ENCODE data around the gene TBC1D22B. TPM values are rescaled to one million over a fixed set of nuclear protein-coding genes. Genes with fewer than 3 reads are reported as not detected.

The TBC1D22B gene
- polyA plus RNA-seq, 3 donors: 3.9 to 5.0 (median 4.9) TPM

- Mint-ChIP-seq H3K27ac (no peak overlapping the region), H3K36me3 (peaks cover 0 to 2% of the 10 kb centered on the region in 2 donors), H3K4me3 (no peak overlapping the region), H3K9me3 (no peaks in the 10 kb centered on the region), H3K4me1 (no peaks in the 10 kb centered on the region), H3K27me3 (ENCODE audit: low read depth in 3 of 3) (peaks cover 2 to 6% (median 4%) of the 10 kb centered on the region in 3 donors)
- no peak overlapping the region for H3K4me2 ChIP-seq (replicated peaks; ENCODE audit: extremely low read depth, low read length, poor library complexity, severe bottlenecking)
- H3K4me3 ChIP-seq (replicated peaks in 1 of 3; ENCODE audit: low read depth in 2 of 3, low read length in 3 of 3): no peak overlapping the region
- no peaks in the 10 kb centered on the region for H3K36me3 ChIP-seq (replicated peaks in 1 of 2; ENCODE audit: control insufficient read depth in 1 of 2, insufficient read depth in 2 of 2, low read length in 2 of 2)
- H3K79me2 ChIP-seq (ENCODE audit: insufficient read depth, low read length): no peaks in the 10 kb centered on the region
- no peak overlapping the region for H2AFZ ChIP-seq (ENCODE audit: insufficient read depth, low read depth, low read length, poor library complexity, severe bottlenecking)
- no peak overlapping the region for H3K27ac ChIP-seq (ENCODE audit: low read depth in 1 of 2, low read length in 2 of 2)
- H4K20me1 ChIP-seq (ENCODE audit: insufficient read depth, low read length): no peaks in the 10 kb centered on the region
- WGBS (ENCODE audit: insufficient coverage): 100% methylated on average over 3 of the region's 4 CpGs
- H3K9me3 ChIP-seq (replicated peaks in 1 of 2; ENCODE audit: control insufficient read depth in 1 of 2, insufficient read depth in 1 of 2, low read length in 2 of 2): no peaks in the 10 kb centered on the region
- TF ChIP-seq, protein P1, sequence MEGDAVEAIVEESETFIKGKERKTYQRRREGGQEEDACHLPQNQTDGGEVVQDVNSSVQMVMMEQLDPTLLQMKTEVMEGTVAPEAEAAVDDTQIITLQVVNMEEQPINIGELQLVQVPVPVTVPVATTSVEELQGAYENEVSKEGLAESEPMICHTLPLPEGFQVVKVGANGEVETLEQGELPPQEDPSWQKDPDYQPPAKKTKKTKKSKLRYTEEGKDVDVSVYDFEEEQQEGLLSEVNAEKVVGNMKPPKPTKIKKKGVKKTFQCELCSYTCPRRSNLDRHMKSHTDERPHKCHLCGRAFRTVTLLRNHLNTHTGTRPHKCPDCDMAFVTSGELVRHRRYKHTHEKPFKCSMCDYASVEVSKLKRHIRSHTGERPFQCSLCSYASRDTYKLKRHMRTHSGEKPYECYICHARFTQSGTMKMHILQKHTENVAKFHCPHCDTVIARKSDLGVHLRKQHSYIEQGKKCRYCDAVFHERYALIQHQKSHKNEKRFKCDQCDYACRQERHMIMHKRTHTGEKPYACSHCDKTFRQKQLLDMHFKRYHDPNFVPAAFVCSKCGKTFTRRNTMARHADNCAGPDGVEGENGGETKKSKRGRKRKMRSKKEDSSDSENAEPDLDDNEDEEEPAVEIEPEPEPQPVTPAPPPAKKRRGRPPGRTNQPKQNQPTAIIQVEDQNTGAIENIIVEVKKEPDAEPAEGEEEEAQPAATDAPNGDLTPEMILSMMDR (IDR thresholded peaks at IDR 0.05): no peak
- no peak overlapping the region for H3K9ac ChIP-seq (ENCODE audit: insufficient read depth, low read length, poor library complexity, severe bottlenecking)
- intact Hi-C loops (cut with micrococcal nuclease): no loop called here
- no peaks in the 10 kb centered on the region for H3K4me1 ChIP-seq (ENCODE audit: control insufficient read depth in 1 of 2, insufficient read depth in 2 of 2, low read length in 2 of 2)
- DNase-seq: no peak
- peaks cover 0 to 3% of the 10 kb centered on the region in 2 donors for H3K27me3 ChIP-seq (ENCODE audit: control insufficient read depth in 2 of 2, insufficient read depth in 2 of 2, low read length in 2 of 2)
Measured at GRCh38 chr6:37340639-37340943, 83.0 kb downstream of the TBC1D22B start.

DNA sequence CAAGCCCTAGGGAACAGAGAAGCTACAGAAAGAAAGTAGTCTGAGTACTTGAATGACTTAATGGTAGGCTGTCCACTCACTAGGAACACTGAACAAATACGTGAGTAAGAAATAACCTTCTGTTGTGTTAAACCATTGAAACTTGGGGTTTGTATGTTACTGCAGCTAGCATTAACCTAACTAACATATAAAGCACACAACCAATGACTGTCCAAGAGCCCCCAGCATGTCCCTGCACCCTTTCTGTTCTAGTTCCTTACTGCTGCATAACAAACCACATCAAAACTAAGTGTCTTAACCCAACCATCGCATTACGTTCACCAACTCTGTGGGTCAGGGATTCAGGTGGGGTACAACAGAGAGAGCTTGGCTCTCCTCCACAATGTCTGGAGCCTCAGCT lies 85.7 kb downstream of the TBC1D22B start:
- Histone ChIP-seq H3K9me3 (replicated peaks in 1 of 2; ENCODE audit: control insufficient read depth in 1 of 2, insufficient read depth in 1 of 2, low read length in 2 of 2) (no peaks in the 10 kb centered on the region), H3K36me3 (replicated peaks in 1 of 2; ENCODE audit: control insufficient read depth in 1 of 2, insufficient read depth in 2 of 2, low read length in 2 of 2) (no peaks in the 10 kb centered on the region), H4K20me1 (ENCODE audit: insufficient read depth, low read length) (no peaks in the 10 kb centered on the region), H2AFZ (ENCODE audit: insufficient read depth, low read depth, low read length, poor library complexity, severe bottlenecking) (no peak overlapping the region), H3K4me3 (replicated peaks in 1 of 3; ENCODE audit: low read depth in 2 of 3, low read length in 3 of 3) (no peak overlapping the region), H3K79me2 (ENCODE audit: insufficient read depth, low read length) (no peaks in the 10 kb centered on the region), H3K4me2 (replicated peaks; ENCODE audit: extremely low read depth, low read length, poor library complexity, severe bottlenecking) (no peak overlapping the region), H3K9ac (ENCODE audit: insufficient read depth, low read length, poor library complexity, severe bottlenecking) (no peak overlapping the region), H3K4me1 (ENCODE audit: control insufficient read depth in 1 of 2, insufficient read depth in 2 of 2, low read length in 2 of 2) (no peaks in the 10 kb centered on the region), H3K27ac (ENCODE audit: low read depth in 1 of 2, low read length in 2 of 2) (no peak overlapping the region), H3K27me3 (ENCODE audit: control insufficient read depth in 2 of 2, insufficient read depth in 2 of 2, low read length in 2 of 2) (peaks cover 0 to 3% of the 10 kb centered on the region in 2 donors)
- H3K9me3 Mint-ChIP-seq: peaks cover 0 to 4% (median 0%) of the 10 kb centered on the region in 7 donors
- TF ChIP-seq, protein P1 (IDR thresholded peaks at IDR 0.05): no peak
- no peaks in the 10 kb centered on the region for H3K4me1 Mint-ChIP-seq
- H3K27ac Mint-ChIP-seq: no peak overlapping the region
- no peak for DNase-seq
- no peaks in the 10 kb centered on the region for H3K36me3 Mint-ChIP-seq
- H3K27me3 Mint-ChIP-seq (ENCODE audit: low read depth in 3 of 3): peaks cover 2 to 13% (median 10%) of the 10 kb centered on the region in 3 donors
- WGBS (ENCODE audit: insufficient coverage): 93% methylated on average over 2 of the region's 3 CpGs
- no peak overlapping the region for H3K4me3 Mint-ChIP-seq
- intact Hi-C loops (cut with micrococcal nuclease): no loop called here
